ENCODE measurements around the gene PLEKHO2.
"Not testable (repeated sequence)": the region's sequence is repeated elsewhere in the genome, so short reads cannot be mapped to it uniquely, and the experiment has no call there.

The PLEKHO2 gene

GRCh38 chr15:64841344-64842095, at the start of gene PLEKHO2:
Gene PLEKHO2, plus strand, starts transcription at chr15:64841915. Its CDS starts 102 bp downstream, at chr15:64842017.
- DNase-seq (ENCODE audit: low read depth), result peak; percentile 93

GRCh38 chr15:64792282-64792681, 49.4 kb upstream of the PLEKHO2 start:
- no peak for DNase-seq (ENCODE audit: low read depth)

- DNase-seq (ENCODE audit: low read depth), result not testable (repeated sequence)
Measured at GRCh38 chr15:64795299-64795698, 46.4 kb upstream of the PLEKHO2 start.

GRCh38 chr15:64795921-64796320, 45.8 kb upstream of the PLEKHO2 start:
- DNase-seq (ENCODE audit: low read depth), result not testable (repeated sequence)

GRCh38 chr15:64798905-64799304, 42.8 kb upstream of the PLEKHO2 start:
- DNase-seq (ENCODE audit: low read depth), result not testable (repeated sequence)

GRCh38 chr15:64800476-64800875, 41.2 kb upstream of the PLEKHO2 start:
- no peak for DNase-seq (ENCODE audit: low read depth)

- DNase-seq (ENCODE audit: low read depth), result no peak
Measured at GRCh38 chr15:64803526-64803925, 38.2 kb upstream of the PLEKHO2 start.

GRCh38 chr15:64804619-64805018, 37.1 kb upstream of the PLEKHO2 start:
- DNase-seq (ENCODE audit: low read depth), result no peak

- DNase-seq (ENCODE audit: low read depth), result no peak
Measured at GRCh38 chr15:64806509-64806908, 35.2 kb upstream of the PLEKHO2 start.

- DNase-seq (ENCODE audit: low read depth), result no peak
Measured at GRCh38 chr15:64807051-64807749, 34.5 kb upstream of the PLEKHO2 start.

GRCh38 chr15:64807751-64808222, 33.9 kb upstream of the PLEKHO2 start:
- DNase-seq (ENCODE audit: low read depth), result no peak

GRCh38 chr15:64808785-64809453, 32.8 kb upstream of the PLEKHO2 start:
- no peak for DNase-seq (ENCODE audit: low read depth)

- peak; percentile 41 for DNase-seq (ENCODE audit: low read depth)
Measured at GRCh38 chr15:64809649-64810496, 31.8 kb upstream of the PLEKHO2 start.

GRCh38 chr15:64810497-64811326, 31.0 kb upstream of the PLEKHO2 start:
- DNase-seq (ENCODE audit: low read depth), result no peak

GRCh38 chr15:64813075-64813474, 28.6 kb upstream of the PLEKHO2 start:
- no peak for DNase-seq (ENCODE audit: low read depth)

- not testable (repeated sequence) for DNase-seq (ENCODE audit: low read depth)
Measured at GRCh38 chr15:64814283-64814682, 27.4 kb upstream of the PLEKHO2 start.

- DNase-seq (ENCODE audit: low read depth), result not testable (repeated sequence)
Measured at GRCh38 chr15:64814965-64815364, 26.8 kb upstream of the PLEKHO2 start.

- DNase-seq (ENCODE audit: low read depth), result no peak
Measured at GRCh38 chr15:64816452-64816851, 25.3 kb upstream of the PLEKHO2 start.

GRCh38 chr15:64824929-64825430, 16.7 kb upstream of the PLEKHO2 start:
- DNase-seq (ENCODE audit: low read depth), result no peak

GRCh38 chr15:64825431-64826294, 16.1 kb upstream of the PLEKHO2 start, which contains the start of gene PIF1:
Gene PIF1, minus strand, starts transcription at chr15:64825647. Its CDS starts 1,312 bp downstream, at chr15:64824335.
- DNase-seq (ENCODE audit: low read depth), result peak; percentile 88
